Endodermal cell (in vitro differentiated cells): ENCODE data around the gene OSBPL9. TPM values are rescaled to one million over a fixed set of nuclear protein-coding genes. Genes with fewer than 3 reads are reported as not detected.
A peak's percentile ranks its signal among the peaks of the same experiment; 100 is the strongest.

Experiments used
- DNase-seq: peaks from one replicate; pipeline ENCODE4 v3.0.0-alpha.2; 2017
- H3K27ac ChIP-seq: 2 replicates; pipeline ENCODE4 v1.5.1; 2013; ENCODE audit warnings: mild to moderate bottlenecking, low read depth, low read length, moderate library complexity
- H3K27me3 ChIP-seq: 2 replicates; pipeline ENCODE4 v1.6.1; 2013; ENCODE audit warnings: mild to moderate bottlenecking, low read length, moderate library complexity; ENCODE audit not compliant: insufficient read depth, control insufficient read depth, poor library complexity, severe bottlenecking
- H3K36me3 ChIP-seq: 2 replicates; pipeline ENCODE4 v1.7.0; 2013; ENCODE audit warnings: mild to moderate bottlenecking, low read length, moderate library complexity; ENCODE audit not compliant: control insufficient read depth, insufficient read depth
- H3K4me1 ChIP-seq: one replicate; pipeline ENCODE4 v1.7.0; 2013; ENCODE audit warnings: low read length; ENCODE audit not compliant: control insufficient read depth, insufficient read depth
- H3K4me3 ChIP-seq: 2 replicates; pipeline ENCODE4 v1.5.1; 2013; ENCODE audit warnings: mild to moderate bottlenecking, low read length, moderate library complexity
- H3K9ac ChIP-seq: 2 replicates; pipeline ENCODE4 v1.6.1; 2013; ENCODE audit warnings: mild to moderate bottlenecking, low read length, moderate library complexity; ENCODE audit not compliant: poor library complexity, severe bottlenecking; ENCODE audit errors: extremely low read depth
- H3K9me3 ChIP-seq: 2 replicates; pipeline ENCODE4 v1.6.1; 2013; ENCODE audit warnings: mild to moderate bottlenecking, low read length, moderate library complexity; ENCODE audit not compliant: control insufficient read depth
- H3K27ac Mint-ChIP-seq: 2 replicates; pipeline ENCODE4 v1.8.0; 2020; ENCODE audit warnings: mixed read lengths
- H3K27me3 Mint-ChIP-seq: 2 replicates; pipeline ENCODE4 v1.8.0; 2021; ENCODE audit warnings: mild to moderate bottlenecking, mixed read lengths; ENCODE audit not compliant: insufficient read depth
- H3K36me3 Mint-ChIP-seq: 2 replicates; pipeline ENCODE4 v1.8.0; 2020; ENCODE audit warnings: low read depth, mixed read lengths
- H3K4me1 Mint-ChIP-seq: 2 replicates; pipeline ENCODE4 v1.8.0; 2020; ENCODE audit warnings: mixed read lengths
- H3K4me3 Mint-ChIP-seq: 2 replicates; pipeline ENCODE4 v1.8.0; 2020; ENCODE audit warnings: mild to moderate bottlenecking, moderate library complexity, mixed read lengths
- H3K9me3 Mint-ChIP-seq: 2 replicates; pipeline ENCODE4 v1.8.0; 2020; ENCODE audit warnings: mild to moderate bottlenecking, mixed read lengths
- WGBS, 2 experiments: methylation state at CpG; one replicate each; pipeline versions ENCODE4 v1.1.5 to v1.1.7; 2013; ENCODE audit warnings: missing lambda C conversion rate in 2 of 2, mixed read lengths in 1 of 2; ENCODE audit not compliant: insufficient coverage in 1 of 2, insufficient read length in 1 of 2; 5-methylcytosine and 5-hydroxymethylcytosine counted together
- total RNA-seq, 2 donors: library from RNA; stranded (reverse); fragmentation: NEBNext Ultra II Directional in 1 of 2; extraction: Animal tissue kit (Norgen Biotek cat#: 25700) in 1 of 2; gene quantifications; 2 replicates in 1 of 2; 3 replicates in 1 of 2; pipeline ENCODE4 v1.2.1, GENCODE V29; 2021
- TF ChIP-seq, protein P1 (sequence below): fragments of 200-600 bp; sonication (generic); conservative IDR thresholded peaks from 2 replicates; pipeline ENCODE4 v1.5.0; 2021; ENCODE audit warnings: antibody characterized with exemption, mild to moderate bottlenecking

Gene OSBPL9
- total RNA-seq, 2 donors from 2014 or later, result 76.9 to 93.3 TPM

DNA sequence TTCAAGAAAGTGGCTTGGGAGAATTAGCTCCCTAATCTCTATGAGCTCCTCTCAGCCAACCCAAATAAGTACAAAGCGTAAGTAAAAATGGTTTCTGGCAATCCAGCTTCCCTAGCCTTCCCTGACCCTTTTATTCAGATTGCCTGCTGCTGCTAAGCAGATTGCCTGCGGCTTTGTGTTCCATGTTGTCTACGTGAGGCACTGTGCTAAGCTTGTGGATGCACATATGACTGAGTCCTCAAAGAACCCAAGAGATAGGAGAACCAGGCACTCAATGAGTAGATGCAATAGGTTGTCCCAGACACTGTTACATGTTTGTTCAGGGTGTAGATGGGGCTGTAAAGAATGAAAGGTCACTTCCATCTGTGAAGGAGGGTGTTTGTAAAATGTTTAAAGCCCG, 6.3 kb upstream of the OSBPL9 start:
- Mint-ChIP-seq H3K4me1 (no peaks in the 10 kb centered on the region), H3K9me3 (no peaks in the 10 kb centered on the region), H3K27me3 (no peaks in the 10 kb centered on the region), H3K36me3 (no peaks in the 10 kb centered on the region), H3K4me3 (no peak overlapping the region), H3K27ac (no peak overlapping the region)
- Histone ChIP-seq H3K4me1 (no peaks in the 10 kb centered on the region), H3K36me3 (no peaks in the 10 kb centered on the region), H3K4me3 (no peak overlapping the region), H3K27ac (no peak overlapping the region), H3K9ac (no peak overlapping the region), H3K27me3 (no peaks in the 10 kb centered on the region), H3K9me3 (no peaks in the 10 kb centered on the region)
- 93 to 97% methylated on average over 3 to 4 of the region's 4 CpGs for WGBS, 2 experiments
- no peak for DNase-seq
- TF ChIP-seq, protein P1, sequence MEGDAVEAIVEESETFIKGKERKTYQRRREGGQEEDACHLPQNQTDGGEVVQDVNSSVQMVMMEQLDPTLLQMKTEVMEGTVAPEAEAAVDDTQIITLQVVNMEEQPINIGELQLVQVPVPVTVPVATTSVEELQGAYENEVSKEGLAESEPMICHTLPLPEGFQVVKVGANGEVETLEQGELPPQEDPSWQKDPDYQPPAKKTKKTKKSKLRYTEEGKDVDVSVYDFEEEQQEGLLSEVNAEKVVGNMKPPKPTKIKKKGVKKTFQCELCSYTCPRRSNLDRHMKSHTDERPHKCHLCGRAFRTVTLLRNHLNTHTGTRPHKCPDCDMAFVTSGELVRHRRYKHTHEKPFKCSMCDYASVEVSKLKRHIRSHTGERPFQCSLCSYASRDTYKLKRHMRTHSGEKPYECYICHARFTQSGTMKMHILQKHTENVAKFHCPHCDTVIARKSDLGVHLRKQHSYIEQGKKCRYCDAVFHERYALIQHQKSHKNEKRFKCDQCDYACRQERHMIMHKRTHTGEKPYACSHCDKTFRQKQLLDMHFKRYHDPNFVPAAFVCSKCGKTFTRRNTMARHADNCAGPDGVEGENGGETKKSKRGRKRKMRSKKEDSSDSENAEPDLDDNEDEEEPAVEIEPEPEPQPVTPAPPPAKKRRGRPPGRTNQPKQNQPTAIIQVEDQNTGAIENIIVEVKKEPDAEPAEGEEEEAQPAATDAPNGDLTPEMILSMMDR, result no peak

DNA sequence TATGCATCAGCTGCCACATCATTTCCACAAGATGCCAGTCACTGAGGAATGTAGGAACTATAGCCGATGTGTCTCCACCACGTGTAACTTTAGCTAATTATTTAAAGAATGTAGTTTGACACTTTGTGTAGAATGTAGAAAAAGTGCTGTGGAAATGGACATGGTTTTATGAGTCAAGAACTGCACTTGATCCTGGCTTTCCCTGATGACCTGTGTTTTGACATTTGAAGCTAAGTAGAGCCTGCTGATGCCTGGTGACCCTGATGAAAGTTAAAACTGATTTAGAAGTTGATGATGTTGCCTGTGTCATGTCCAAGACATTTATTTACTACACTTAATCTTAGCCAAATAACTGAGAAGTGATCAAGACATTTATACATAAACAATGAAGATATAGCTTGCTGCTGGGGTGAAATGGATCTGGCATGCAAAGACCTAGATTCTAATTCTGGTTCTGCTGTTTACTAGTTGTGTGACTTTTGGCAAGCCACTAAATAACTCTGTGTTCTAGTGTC, 4.4 kb upstream of the OSBPL9 start:
- H3K9me3 Mint-ChIP-seq, result no peaks in the 10 kb centered on the region

DNA sequence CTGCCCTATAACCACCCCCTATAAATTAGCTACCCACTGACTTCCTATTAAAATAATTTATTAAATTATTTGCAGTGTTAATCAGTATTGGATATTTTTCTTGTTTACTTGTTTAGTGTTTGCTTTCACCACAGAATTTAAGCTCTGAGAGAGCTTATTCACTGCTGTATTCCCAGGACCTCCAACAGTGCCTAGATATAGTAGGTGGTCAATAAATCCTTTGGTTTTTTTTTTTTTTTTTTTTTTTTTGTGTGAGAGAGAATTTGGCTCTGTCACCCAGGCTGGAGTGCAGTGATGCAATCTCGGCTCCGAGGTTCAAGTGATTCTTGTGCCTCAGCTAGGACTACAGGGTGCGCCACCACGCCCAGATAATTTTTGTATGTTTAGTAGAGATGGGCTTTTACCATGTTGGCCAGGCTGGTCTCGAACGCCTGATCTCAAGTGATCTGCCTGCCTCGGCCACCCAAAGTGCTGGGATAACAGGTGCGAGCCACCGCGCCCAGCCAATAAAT, 1.1 kb upstream of the OSBPL9 start:
- DNase-seq, result no peak
- H3K4me1 Mint-ChIP-seq, result peaks cover 12% of the 10 kb centered on the region
- H3K4me3 ChIP-seq, result no peak overlapping the region
- 96 to 97% methylated on average over 6 to 10 of the region's 10 CpGs for WGBS, 2 experiments
- H3K27me3 ChIP-seq, result no peaks in the 10 kb centered on the region
- no peak overlapping the region for H3K9ac ChIP-seq
- H3K9me3 ChIP-seq, result no peaks in the 10 kb centered on the region
- H3K36me3 ChIP-seq, result no peaks in the 10 kb centered on the region
- H3K4me1 ChIP-seq, result no peaks in the 10 kb centered on the region
- no peaks in the 10 kb centered on the region for H3K9me3 Mint-ChIP-seq
- TF ChIP-seq, protein P1, result no peak
- no peaks in the 10 kb centered on the region for H3K27me3 Mint-ChIP-seq
- H3K27ac Mint-ChIP-seq, result no peak overlapping the region
- H3K36me3 Mint-ChIP-seq, result no peaks in the 10 kb centered on the region
- no peak overlapping the region for H3K27ac ChIP-seq
- H3K4me3 Mint-ChIP-seq, result peak overlapping the region; percentile 17

More for the DNA sequence above, 4.4 kb upstream of the OSBPL9 start:
- 60 to 61% methylated on average over 2 of the region's 2 CpGs for WGBS, 2 experiments
- Mint-ChIP-seq H3K36me3 (no peaks in the 10 kb centered on the region), H3K4me3 (no peak overlapping the region), H3K27ac (no peak overlapping the region), H3K27me3 (no peaks in the 10 kb centered on the region), H3K4me1 (peaks cover under 1% of the 10 kb centered on the region)
- Histone ChIP-seq H3K9me3 (no peaks in the 10 kb centered on the region), H3K27ac (no peak overlapping the region), H3K27me3 (no peaks in the 10 kb centered on the region), H3K4me1 (no peaks in the 10 kb centered on the region), H3K9ac (no peak overlapping the region), H3K36me3 (no peaks in the 10 kb centered on the region), H3K4me3 (no peak overlapping the region)
- TF ChIP-seq, protein P1, result no peak
- DNase-seq, result no peak
